GM21526 (cell line): ENCODE measurements around the gene CHMP2B.
"Not testable (repeated sequence)": the region's sequence is repeated elsewhere in the genome, so short reads cannot be mapped to it uniquely, and the experiment has no call there.

Experiments used
- ATAC-seq: cut with Tn5 transposase; IDR thresholded peaks from one replicate; pipeline ENCODE4 v1.9.1; 2021; ENCODE audit warnings: moderate library complexity; ENCODE audit not compliant: unreplicated experiment, low FRiP score

CHMP2B gene

GRCh38 chr3:87228316-87228715, 1.2 kb downstream of the CHMP2B start:
- no peak for ATAC-seq

- ATAC-seq, result no peak
Observed at GRCh38 chr3:87229113-87229512, 2.0 kb downstream of the CHMP2B start.

- ATAC-seq, result no peak
Observed at GRCh38 chr3:87233805-87234204, 6.7 kb downstream of the CHMP2B start.

DNA sequence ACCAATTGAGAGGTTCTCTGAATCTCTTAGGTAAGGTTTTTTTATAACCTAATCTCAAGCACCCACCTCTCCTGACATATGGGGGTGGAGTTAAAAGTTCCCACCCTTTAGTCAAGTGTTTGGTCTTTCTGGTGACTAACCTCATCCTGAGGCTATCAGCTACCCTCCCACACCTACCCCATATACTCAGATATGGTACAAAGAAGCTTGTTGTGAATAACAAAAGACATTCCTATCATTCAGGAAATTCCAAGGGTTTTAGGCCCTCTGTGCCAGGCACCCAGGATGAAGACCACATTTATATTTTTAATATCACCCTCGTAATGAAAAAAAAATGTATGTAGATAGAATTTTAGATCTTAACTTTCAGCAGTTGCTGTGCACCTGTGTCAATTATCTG, 9.0 kb downstream of the CHMP2B start:
- ATAC-seq, result no peak

GRCh38 chr3:87246662-87247429, 19.7 kb downstream of the CHMP2B start:
- ATAC-seq, result no peak

GRCh38 chr3:87247430-87247773, 20.3 kb downstream of the CHMP2B start:
- ATAC-seq, result no peak

DNA sequence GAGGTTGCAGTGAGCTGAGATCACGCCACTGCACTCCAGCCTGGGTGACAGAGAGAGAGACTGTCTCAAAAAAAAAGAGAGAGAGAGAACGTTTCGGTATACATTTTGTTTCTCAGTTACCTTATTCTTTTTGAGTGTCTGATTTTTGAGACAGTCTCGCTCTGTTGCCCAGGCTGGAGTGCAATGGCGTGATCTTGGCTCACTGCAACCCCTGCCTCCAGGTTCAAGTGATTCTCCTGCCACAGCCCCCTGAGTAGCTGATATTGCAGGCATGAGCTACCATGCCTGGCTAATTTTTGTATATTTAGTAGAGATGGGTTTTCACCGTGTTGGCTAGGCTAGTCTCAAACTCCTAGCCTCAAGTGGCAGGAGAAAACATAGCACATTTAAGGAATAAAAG, 21.1 kb downstream of the CHMP2B start:
- not testable (repeated sequence) for ATAC-seq

DNA sequence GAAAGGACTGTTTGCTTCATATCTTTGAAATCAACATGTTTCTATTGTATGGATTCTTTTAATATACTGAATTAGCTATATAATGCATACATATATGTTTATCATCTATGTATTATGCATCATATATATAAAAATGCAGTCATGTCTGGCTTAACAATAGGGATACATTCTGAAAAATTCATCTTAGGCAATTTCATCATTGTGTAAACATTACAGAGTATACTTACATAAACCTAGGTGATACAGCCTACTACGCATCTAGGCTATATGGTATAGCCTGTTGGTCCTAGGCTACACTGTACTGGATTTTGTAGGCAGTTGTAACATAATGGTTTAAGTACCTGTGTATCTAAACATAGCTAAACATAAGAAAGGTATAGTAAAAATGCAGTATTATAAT, 21.7 kb downstream of the CHMP2B start:
- no peak for ATAC-seq

GRCh38 chr3:87250009-87250408, 22.9 kb downstream of the CHMP2B start:
- no peak for ATAC-seq

- ATAC-seq, result peak; percentile 89
Observed at GRCh38 chr3:87260270-87260669, 33.2 kb downstream of the CHMP2B start.

DNA sequence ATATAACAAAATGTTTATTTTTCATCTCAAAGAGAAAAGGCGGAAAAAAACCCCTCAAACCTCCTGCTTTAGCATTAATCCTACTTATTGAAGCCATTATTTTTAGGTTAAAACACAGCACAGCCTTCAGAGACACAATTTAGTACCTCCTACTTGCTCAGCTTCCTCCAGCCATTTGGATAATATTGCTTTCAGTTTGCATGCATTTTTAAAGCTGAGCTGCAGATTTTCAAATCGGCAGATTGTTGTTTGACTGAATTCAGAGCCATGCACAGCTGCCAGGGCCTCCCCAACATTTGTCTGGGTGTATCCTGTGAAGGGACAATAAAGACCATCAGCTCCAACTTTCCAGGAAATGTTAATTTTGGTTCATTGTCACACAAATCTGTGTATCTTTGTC, 34.8 kb downstream of the CHMP2B start:
- no peak for ATAC-seq

- ATAC-seq, result no peak
Observed at GRCh38 chr3:87267953-87268645, 41.0 kb downstream of the CHMP2B start.

- ATAC-seq, result no peak
Observed at GRCh38 chr3:87268646-87269211, 41.6 kb downstream of the CHMP2B start.

GRCh38 chr3:87269723-87270122, 42.6 kb downstream of the CHMP2B start:
- ATAC-seq, result no peak

GRCh38 chr3:87270908-87271700, 44.0 kb downstream of the CHMP2B start:
- ATAC-seq, result no peak

GRCh38 chr3:87272718-87273341, 45.7 kb downstream of the CHMP2B start:
- peak; percentile 79 for ATAC-seq

GRCh38 chr3:87276484-87276883, 49.4 kb downstream of the CHMP2B start, which contains the start of gene POU1F1:
POU1F1 (minus strand) TSS chr3:87276584; CDS start chr3:87276462, 122 bp downstream.
- ATAC-seq, result no peak

- no peak for ATAC-seq
Observed at GRCh38 chr3:87287011-87287410, 59.9 kb downstream of the CHMP2B start.

GRCh38 chr3:87288446-87288845, 61.3 kb downstream of the CHMP2B start:
- ATAC-seq, result no peak

GRCh38 chr3:87298111-87298718, 71.1 kb downstream of the CHMP2B start:
- ATAC-seq, result peak; percentile 92
